ENCODE measurements around the gene TMEM108.

Gene TMEM108

GRCh38 chr3:133289322-133289721 is 251.1 kb downstream of the TMEM108 start:
- no peak for DNase-seq

GRCh38 chr3:133292296-133292695 is 254.1 kb downstream of the TMEM108 start:
- no peak for DNase-seq

- DNase-seq, result no peak
These were observed 255.4 kb downstream of the TMEM108 start for GRCh38 chr3:133293397-133294110.

GRCh38 chr3:133294253-133294652 is 256.1 kb downstream of the TMEM108 start:
- DNase-seq, result no peak

GRCh38 chr3:133295199-133295901 is 257.2 kb downstream of the TMEM108 start:
- no peak for DNase-seq

- DNase-seq, result no peak
These were observed 258.0 kb downstream of the TMEM108 start for GRCh38 chr3:133295944-133296917.

- no peak for DNase-seq
These were observed 258.8 kb downstream of the TMEM108 start for GRCh38 chr3:133296981-133297380.

- no peak for DNase-seq
These were observed 261.9 kb downstream of the TMEM108 start for GRCh38 chr3:133300102-133300501.

- DNase-seq, result no peak
These were observed 263.0 kb downstream of the TMEM108 start for GRCh38 chr3:133301194-133301593.

- DNase-seq, result no peak
These were observed 263.5 kb downstream of the TMEM108 start for GRCh38 chr3:133301731-133302130.

- DNase-seq, result no peak
These were observed 265.2 kb downstream of the TMEM108 start for GRCh38 chr3:133303430-133303829.

- DNase-seq, result no peak
These were observed 279.7 kb downstream of the TMEM108 start for GRCh38 chr3:133317866-133318265.

- DNase-seq, result no peak
These were observed 290.2 kb downstream of the TMEM108 start for GRCh38 chr3:133328373-133328772.

GRCh38 chr3:133329626-133330025 is 291.4 kb downstream of the TMEM108 start:
- DNase-seq, result no peak

- DNase-seq, result no peak
These were observed 291.9 kb downstream of the TMEM108 start for GRCh38 chr3:133330065-133330464.

GRCh38 chr3:133330522-133330921 is 292.3 kb downstream of the TMEM108 start:
- DNase-seq, result no peak

- no peak for DNase-seq
These were observed 316.5 kb downstream of the TMEM108 start for GRCh38 chr3:133354721-133355120.

GRCh38 chr3:133360476-133360875 is 322.3 kb downstream of the TMEM108 start:
- DNase-seq, result no peak

GRCh38 chr3:133361011-133361410 is 322.8 kb downstream of the TMEM108 start:
- no peak for DNase-seq

GRCh38 chr3:133361435-133361834 is 323.2 kb downstream of the TMEM108 start:
- DNase-seq, result no peak

GRCh38 chr3:133362539-133362938 is 324.3 kb downstream of the TMEM108 start:
- no peak for DNase-seq

GRCh38 chr3:133364704-133365103 is 326.5 kb downstream of the TMEM108 start:
- no peak for DNase-seq

- no peak for DNase-seq
These were observed 328.7 kb downstream of the TMEM108 start for GRCh38 chr3:133366921-133367320.

Measured in 8988T (cell line).